ENCODE measurements around the gene PGBD5. TPM values are rescaled to one million over a fixed set of nuclear protein-coding genes. Genes with fewer than 3 reads are reported as not detected.

Gene PGBD5
- polyA plus RNA-seq, 1 experiment, result 1.0 TPM

GRCh38 chr1:230349020-230349393 lies 77.1 kb downstream of the PGBD5 start:
- no peaks in the 10 kb centered on the region for H3K27me3 ChIP-seq (ENCODE audit: control insufficient read depth, insufficient read depth, low read length)
- H3K27ac ChIP-seq (ENCODE audit: low read depth, low read length), result no peak overlapping the region
- CTCF ChIA-PET, result no interaction called here
- DNase-seq (ENCODE audit: low read depth, low spot score), result no peak
- H3K4me3 ChIP-seq (ENCODE audit: low read depth, low read length), result no peak overlapping the region
- POLR2A ChIA-PET, result no interaction called here
- no peaks in the 10 kb centered on the region; the same call in 1 of the 2 replicates for H3K9me3 ChIP-seq (ENCODE audit: control insufficient read depth, insufficient read depth, low read length)
- no peak for TF ChIP-seq CTCF (IDR thresholded peaks at IDR 0.05; ENCODE audit: low read depth, low read length)

- Histone ChIP-seq H3K27ac (ENCODE audit: low read depth, low read length) (no peak overlapping the region), H3K9me3 (ENCODE audit: control insufficient read depth, insufficient read depth, low read length) (no peaks in the 10 kb centered on the region; the same call in 1 of the 2 replicates), H3K27me3 (ENCODE audit: control insufficient read depth, insufficient read depth, low read length) (no peaks in the 10 kb centered on the region), H3K4me3 (ENCODE audit: low read depth, low read length) (no peak overlapping the region)
- POLR2A ChIA-PET, result no interaction called here
- no peak for DNase-seq (ENCODE audit: low read depth, low spot score)
- TF ChIP-seq CTCF (IDR thresholded peaks at IDR 0.05; ENCODE audit: low read depth, low read length), result no peak
- CTCF ChIA-PET, result no interaction called here
Measured at GRCh38 chr1:230348386-230349019, 77.6 kb downstream of the PGBD5 start.

DNA sequence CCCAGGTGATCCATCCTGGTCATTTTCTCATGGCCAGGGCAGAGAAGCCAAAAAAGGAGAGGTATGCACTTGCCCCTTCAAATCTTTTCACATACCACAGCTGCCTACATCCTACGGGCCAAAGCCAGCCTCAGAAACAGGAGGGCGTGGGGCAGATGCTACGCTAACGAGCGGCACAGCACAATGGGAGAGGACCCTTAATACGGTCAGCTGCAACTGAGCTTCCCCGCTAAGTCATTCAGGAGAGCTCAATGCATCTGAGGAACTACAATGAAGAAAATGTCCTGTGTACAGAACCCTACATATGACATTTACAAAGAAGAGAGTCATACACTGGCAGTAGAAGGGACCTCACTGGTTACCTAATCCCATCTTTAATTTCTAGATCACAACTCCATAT lies 78.2 kb downstream of the PGBD5 start:
- H3K27me3 ChIP-seq (ENCODE audit: control insufficient read depth, insufficient read depth, low read length), result no peaks in the 10 kb centered on the region
- H3K9me3 ChIP-seq (ENCODE audit: control insufficient read depth, insufficient read depth, low read length), result no peaks in the 10 kb centered on the region; the same call in 1 of the 2 replicates
- CTCF ChIA-PET, result no interaction called here
- H3K4me3 ChIP-seq (ENCODE audit: low read depth, low read length), result no peak overlapping the region
- DNase-seq (ENCODE audit: low read depth, low spot score), result no peak
- TF ChIP-seq CTCF (IDR thresholded peaks at IDR 0.05; ENCODE audit: low read depth, low read length), result no peak
- POLR2A ChIA-PET, result no interaction called here
- no peak overlapping the region for H3K27ac ChIP-seq (ENCODE audit: low read depth, low read length)

DNA sequence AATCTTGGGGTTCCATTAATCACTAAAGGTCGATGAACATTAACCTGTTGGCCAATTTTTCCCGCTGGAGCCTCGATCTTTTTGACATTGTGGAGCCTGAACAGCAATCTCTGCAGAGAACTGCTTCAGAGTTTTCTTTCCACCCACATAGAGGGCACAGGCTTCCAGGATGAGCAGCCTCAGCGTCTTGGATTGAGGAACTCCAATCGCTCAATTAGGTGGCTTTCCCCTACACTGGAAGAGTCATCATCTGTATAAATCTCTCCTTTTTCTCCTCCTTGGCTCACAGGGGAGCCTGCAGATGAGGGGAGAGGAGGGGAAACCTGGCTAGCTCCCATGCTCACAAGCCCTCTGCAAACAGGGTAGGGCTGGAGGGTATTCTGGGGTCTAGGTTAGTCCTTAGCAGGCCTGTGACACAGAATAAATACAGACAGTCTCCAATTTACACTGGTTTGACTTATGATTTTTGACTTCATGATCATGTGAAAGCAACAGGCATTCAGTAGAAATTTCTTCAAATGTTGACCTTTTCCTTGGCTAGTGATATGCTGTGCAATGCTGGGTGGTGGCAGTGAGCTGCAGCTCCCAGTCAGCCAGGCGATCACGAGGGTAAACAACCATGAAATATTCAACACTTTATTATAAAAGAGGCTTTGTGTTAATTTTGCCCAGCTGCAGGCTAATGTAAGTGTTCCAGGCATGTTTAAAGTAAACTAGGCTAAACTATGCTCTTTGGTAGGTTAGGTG lies 80.8 kb downstream of the PGBD5 start:
- Histone ChIP-seq H3K9me3 (ENCODE audit: control insufficient read depth, insufficient read depth, low read length) (no peaks in the 10 kb centered on the region), H3K27me3 (ENCODE audit: control insufficient read depth, insufficient read depth, low read length) (no peaks in the 10 kb centered on the region), H3K4me3 (ENCODE audit: low read depth, low read length) (no peak overlapping the region), H3K27ac (ENCODE audit: low read depth, low read length) (no peak overlapping the region)
- POLR2A ChIA-PET, result no interaction called here
- CTCF ChIA-PET, result no interaction called here
- no peak for DNase-seq (ENCODE audit: low read depth, low spot score)
- TF ChIP-seq CTCF (IDR thresholded peaks at IDR 0.05; ENCODE audit: low read depth, low read length), result no peak

GRCh38 chr1:230342699-230343098 lies 83.4 kb downstream of the PGBD5 start:
- CTCF ChIA-PET, result no interaction called here
- H3K4me3 ChIP-seq (ENCODE audit: low read depth, low read length), result no peak overlapping the region
- no peak for DNase-seq (ENCODE audit: low read depth, low spot score)
- TF ChIP-seq CTCF (IDR thresholded peaks at IDR 0.05; ENCODE audit: low read depth, low read length), result no peak
- POLR2A ChIA-PET, result no interaction called here
- no peak overlapping the region for H3K27ac ChIP-seq (ENCODE audit: low read depth, low read length)
- no peaks in the 10 kb centered on the region for H3K9me3 ChIP-seq (ENCODE audit: control insufficient read depth, insufficient read depth, low read length)
- no peaks in the 10 kb centered on the region for H3K27me3 ChIP-seq (ENCODE audit: control insufficient read depth, insufficient read depth, low read length)

Data from AG04450 (cell line).